T-cell (primary cell): ENCODE data around the gene ARL6. TPM values are rescaled to one million over a fixed set of nuclear protein-coding genes. Genes with fewer than 3 reads are reported as not detected.

Source experiments
- ATAC-seq, 4 experiments: fragments of 200-7000 bp in 3 of 4; fragments of 150-1000 bp in 1 of 4; cut with Tn5 transposase; replicated peaks in 1 of 4; 1 replicate in 3 of 4; 2 replicates in 1 of 4; pipeline ENCODE4 v1.10.0; 2021; ENCODE audit warnings: moderate library complexity in 3 of 4, mild to moderate bottlenecking in 2 of 4, moderate number of reproducible peaks in 1 of 4
- CTCF ChIA-PET, 2 donors: fragments of 300-600 bp; sonication (Branson Sonifier 250); formaldehyde crosslinking; loops; one replicate each; lab custom pipeline; 2022; ENCODE audit warnings: antibody characterized with exemption in 2 of 2; lab: Charles Lee
- POLR2A ChIA-PET, 2 donors: fragments of 300-600 bp; sonication (Branson Sonifier 250); formaldehyde crosslinking; loops; one replicate each; lab custom pipeline; 2022; ENCODE audit warnings: antibody characterized with exemption in 2 of 2; lab: Charles Lee
- DNase-seq, 35 experiments: peaks; one replicate each; pipeline versions ENCODE4 v3.0.0 to v3.0.0-alpha.2; 2013 to 2023
- H3K27ac ChIP-seq: one replicate; pipeline ENCODE4 v1.5.1; 2013; ENCODE audit warnings: low read length
- H3K27me3 ChIP-seq, 2 experiments: replicated peaks in 1 of 2; 1 replicate in 1 of 2; 2 replicates in 1 of 2; pipeline versions ENCODE4 v1.6.1 to v1.7.0; 2013; ENCODE audit warnings: low read length in 1 of 2, mixed read lengths in 1 of 2; ENCODE audit not compliant: control insufficient read depth in 2 of 2, insufficient read depth in 2 of 2; ENCODE audit errors: extremely low read depth in 1 of 2
- H3K36me3 ChIP-seq, 2 donors: 1 replicate in 1 of 2; 2 replicates in 1 of 2; pipeline versions ENCODE4 v1.6.1 to v1.7.0; 2013; ENCODE audit warnings: low read length in 1 of 2; ENCODE audit not compliant: control insufficient read depth in 2 of 2, insufficient read depth in 1 of 2; ENCODE audit errors: extremely low read depth in 1 of 2
- H3K4me1 ChIP-seq, 2 experiments: 1 replicate in 1 of 2; 2 replicates in 1 of 2; pipeline versions ENCODE4 v1.6.1 to v1.7.0; 2013; ENCODE audit warnings: low read length in 2 of 2, mixed read lengths in 1 of 2; ENCODE audit not compliant: insufficient read depth in 2 of 2, control insufficient read depth in 1 of 2; ENCODE audit errors: extremely low read depth in 1 of 2
- H3K4me3 ChIP-seq, 2 donors: 1 replicate in 1 of 2; 2 replicates in 1 of 2; pipeline versions ENCODE4 v1.5.1 to v1.7.0; 2013; ENCODE audit warnings: mild to moderate bottlenecking in 2 of 2, low read length in 1 of 2, moderate library complexity in 1 of 2; ENCODE audit not compliant: control insufficient read depth in 1 of 2; ENCODE audit errors: extremely low read depth in 1 of 2
- H3K9me3 ChIP-seq: 2 replicates; pipeline ENCODE4 v1.7.0; 2013
- H3K27ac Mint-ChIP-seq, 2 donors: one replicate each; pipeline ENCODE4 v1.8.0; 2020 to 2021; ENCODE audit warnings: mild to moderate bottlenecking in 2 of 2, mixed read lengths in 2 of 2
- H3K27me3 Mint-ChIP-seq, 2 donors: one replicate each; pipeline ENCODE4 v1.8.0; 2021 to 2022; ENCODE audit warnings: mixed read lengths in 2 of 2
- H3K36me3 Mint-ChIP-seq: one replicate; pipeline ENCODE4 v1.8.0; 2021; ENCODE audit warnings: mixed read lengths
- H3K4me1 Mint-ChIP-seq, 3 donors: one replicate each; pipeline ENCODE4 v1.8.0; 2020 to 2022; ENCODE audit warnings: mixed read lengths in 3 of 3, mild to moderate bottlenecking in 1 of 3
- H3K4me3 Mint-ChIP-seq, 3 donors: one replicate each; pipeline ENCODE4 v1.8.0; 2020 to 2022; ENCODE audit warnings: mild to moderate bottlenecking in 3 of 3, mixed read lengths in 3 of 3, moderate library complexity in 3 of 3
- H3K9me3 Mint-ChIP-seq, 3 donors: one replicate each; pipeline ENCODE4 v1.8.0; 2020 to 2022; ENCODE audit warnings: mixed read lengths in 3 of 3
- WGBS: methylation state at CpG from one replicate; pipeline ENCODE4 v1.1.5; 2013; ENCODE audit warnings: missing lambda C conversion rate; ENCODE audit not compliant: insufficient coverage; 5-methylcytosine and 5-hydroxymethylcytosine counted together
- total RNA-seq, 35 experiments: library from RNA in 6 of 35; stranded (reverse) in 6 of 35; fragments of 120-200 nt in 1 of 35; gene quantifications; one replicate each; pipeline versions ENCODE4 v1.2.1 to v1.2.4 and lab custom pipeline; 2013 to 2026

Gene ARL6
- total RNA-seq, 5 donors from 2014 or later (not counting 1 experiment from before 2014, with no cell fraction given) = 3.5 to 4.5 (median 3.9) TPM

DNA sequence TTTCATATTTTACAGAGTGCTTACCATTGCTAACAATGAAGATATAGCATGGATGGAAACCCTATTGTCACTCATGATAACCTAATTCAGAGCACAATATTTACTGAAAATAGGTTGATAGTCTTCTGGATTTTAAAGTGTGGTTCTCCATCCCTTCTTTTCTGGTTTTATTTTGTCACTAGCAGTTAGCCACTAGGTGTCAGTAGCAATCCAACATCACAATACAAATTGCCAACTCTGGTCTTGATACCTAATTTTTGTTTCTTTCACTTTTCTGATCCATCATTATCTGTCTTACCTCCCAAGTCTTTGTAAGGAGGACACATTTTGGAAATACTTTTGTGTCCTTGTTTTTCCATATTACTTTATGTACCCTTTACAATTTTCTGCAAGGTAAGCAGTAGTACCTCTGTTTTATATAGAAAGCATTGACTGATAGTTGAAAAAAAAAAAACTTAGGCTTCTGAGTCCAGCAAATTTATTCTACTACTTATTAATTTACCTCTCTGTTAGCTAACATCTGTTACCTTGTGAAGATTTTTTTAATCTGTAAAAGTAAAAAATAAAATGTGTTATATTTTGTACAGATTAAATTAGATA is 29.0 kb downstream of the ARL6 start:
- no peaks in the 10 kb centered on the region for H3K27me3 Mint-ChIP-seq
- no peaks in the 10 kb centered on the region for H3K36me3 ChIP-seq
- H3K9me3 ChIP-seq = no peaks in the 10 kb centered on the region
- H3K27ac Mint-ChIP-seq = no peak overlapping the region
- no peak overlapping the region for H3K4me3 Mint-ChIP-seq
- no peaks in the 10 kb centered on the region for H3K27me3 ChIP-seq
- H3K4me1 Mint-ChIP-seq = no peaks in the 10 kb centered on the region
- CTCF ChIA-PET = interaction anchor here (0.7 to 4.5 kb wide), 7 partner anchors 15 to 233 kb away, joined by 3 to 48 read pairs (median 4); no protein-coding TSS in a partner anchor
- H3K4me3 ChIP-seq = no peak overlapping the region
- no peaks in the 10 kb centered on the region for H3K36me3 Mint-ChIP-seq
- H3K4me1 ChIP-seq = no peaks in the 10 kb centered on the region
- H3K27ac ChIP-seq = no peak overlapping the region
- DNase-seq (peak in 9 of 35 experiments; percentile 4 to 81 (median 11)), ATAC-seq (peak; percentile 53 to 57 (median 56))
- POLR2A ChIA-PET = no interaction called here
- no peaks in the 10 kb centered on the region for H3K9me3 Mint-ChIP-seq

- peaks cover under 1% of the 10 kb centered on the region for H3K36me3 Mint-ChIP-seq
- no peaks in the 10 kb centered on the region for H3K9me3 ChIP-seq
- POLR2A ChIA-PET = interaction anchor here in 1 of 2 donors (0.6 kb wide), 1 partner anchor 219 kb away, joined by 5 read pairs; no protein-coding TSS in a partner anchor
These were observed 31.4 kb downstream of the ARL6 start for GRCh38 chr3:97795951-97796350.

GRCh38 chr3:97804471-97804870 is 39.9 kb downstream of the ARL6 start:
- no peaks in the 10 kb centered on the region for H3K9me3 Mint-ChIP-seq
- no peak overlapping the region for H3K27ac Mint-ChIP-seq
- Histone ChIP-seq H3K36me3 (no peaks in the 10 kb centered on the region), H3K27ac (no peak overlapping the region), H3K27me3 (peaks cover 0 to 2% of the 10 kb centered on the region in 2 experiments), H3K4me3 (no peak overlapping the region), H3K4me1 (no peaks in the 10 kb centered on the region), H3K9me3 (no peaks in the 10 kb centered on the region)
- POLR2A ChIA-PET = interaction anchor here in 1 of 2 donors (0.6 kb wide), 1 partner anchor 64 kb away, joined by 4 read pairs; no protein-coding TSS in a partner anchor
- WGBS = no CpG with 5 or more reads among the region's 3 CpGs
- peaks cover 4% of the 10 kb centered on the region for H3K36me3 Mint-ChIP-seq
- DNase-seq (no peak), ATAC-seq (no peak)
- no peaks in the 10 kb centered on the region for H3K27me3 Mint-ChIP-seq
- CTCF ChIA-PET = no interaction called here
- no peak overlapping the region for H3K4me3 Mint-ChIP-seq
- no peaks in the 10 kb centered on the region for H3K4me1 Mint-ChIP-seq

More at GRCh38 chr3:97795951-97796350, 31.4 kb downstream of the ARL6 start:
- no peaks in the 10 kb centered on the region for H3K36me3 ChIP-seq
- CTCF ChIA-PET = interaction anchor here (0.7 to 4.5 kb wide), 4 partner anchors 44 to 226 kb away, joined by 3 to 48 read pairs (median 23); no protein-coding TSS in a partner anchor
- Mint-ChIP-seq H3K27ac (no peak overlapping the region), H3K9me3 (no peaks in the 10 kb centered on the region), H3K27me3 (no peaks in the 10 kb centered on the region), H3K4me1 (no peaks in the 10 kb centered on the region), H3K4me3 (no peak overlapping the region)
- no peak for DNase-seq
- no peaks in the 10 kb centered on the region for H3K27me3 ChIP-seq
- no peak overlapping the region for H3K4me3 ChIP-seq
- 83% methylated on average over 1 of the region's 4 CpGs for WGBS
- H3K27ac ChIP-seq = no peak overlapping the region
- ATAC-seq = no peak
- no peaks in the 10 kb centered on the region for H3K4me1 ChIP-seq

GRCh38 chr3:97810779-97811390 is 46.3 kb downstream of the ARL6 start:
- POLR2A ChIA-PET = no interaction called here
- no peaks in the 10 kb centered on the region for H3K27me3 Mint-ChIP-seq
- ATAC-seq = no peak
- WGBS = no CpG with 5 or more reads among the region's 2 CpGs
- Histone ChIP-seq H3K4me3 (no peak overlapping the region), H3K4me1 (no peaks in the 10 kb centered on the region), H3K9me3 (no peaks in the 10 kb centered on the region), H3K36me3 (no peaks in the 10 kb centered on the region), H3K27me3 (no peaks in the 10 kb centered on the region), H3K27ac (no peak overlapping the region)
- H3K36me3 Mint-ChIP-seq = no peaks in the 10 kb centered on the region
- CTCF ChIA-PET = no interaction called here
- H3K4me1 Mint-ChIP-seq = peaks cover 5 to 7% (median 7%) of the 10 kb centered on the region in 3 donors
- no peak for DNase-seq
- no peaks in the 10 kb centered on the region for H3K9me3 Mint-ChIP-seq
- H3K27ac Mint-ChIP-seq = no peak overlapping the region
- no peak overlapping the region for H3K4me3 Mint-ChIP-seq

GRCh38 chr3:97815149-97815917 is 50.8 kb downstream of the ARL6 start:
- DNase-seq = peak in 8 of 35 experiments; percentile 2 to 43 (median 14)

DNA sequence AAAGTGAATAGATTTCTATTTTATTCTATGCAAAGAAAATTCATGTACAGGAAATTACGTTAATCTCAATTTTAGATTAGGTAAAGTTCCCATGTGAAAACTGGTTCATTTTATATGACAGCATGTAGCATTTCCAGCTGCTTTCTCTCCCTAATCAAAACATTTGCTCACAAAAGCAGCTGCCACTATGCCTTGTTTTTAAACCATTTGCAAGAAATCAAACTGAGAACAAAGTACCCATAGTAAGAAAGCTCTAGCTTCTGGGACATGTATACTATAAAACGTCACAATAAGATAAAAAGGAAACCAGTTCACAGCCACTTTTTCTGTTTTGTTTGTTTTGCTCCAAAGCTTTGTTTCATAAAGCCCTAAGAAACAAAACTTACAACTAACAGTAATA is 52.3 kb downstream of the ARL6 start:
- ATAC-seq (no peak), DNase-seq (no peak)
- Histone ChIP-seq H3K4me1 (peaks cover 2 to 10% of the 10 kb centered on the region in 2 experiments), H3K27me3 (no peaks in the 10 kb centered on the region), H3K36me3 (no peaks in the 10 kb centered on the region), H3K4me3 (no peak overlapping the region), H3K27ac (no peak overlapping the region), H3K9me3 (no peaks in the 10 kb centered on the region)
- H3K9me3 Mint-ChIP-seq = no peaks in the 10 kb centered on the region
- no CpG with 5 or more reads among the region's 2 CpGs for WGBS
- POLR2A ChIA-PET = interaction anchor here in 1 of 2 donors (0.5 kb wide), 1 partner anchor 221 kb away, joined by 3 read pairs; no protein-coding TSS in a partner anchor
- H3K36me3 Mint-ChIP-seq = no peaks in the 10 kb centered on the region
- H3K27me3 Mint-ChIP-seq = peaks cover 0 to 3% of the 10 kb centered on the region in 2 donors
- CTCF ChIA-PET = no interaction called here
- peaks cover 13 to 20% (median 18%) of the 10 kb centered on the region in 3 donors for H3K4me1 Mint-ChIP-seq
- no peak overlapping the region for H3K4me3 Mint-ChIP-seq
- H3K27ac Mint-ChIP-seq = no peak overlapping the region

More at GRCh38 chr3:97815149-97815917, 50.8 kb downstream of the ARL6 start:
- POLR2A ChIA-PET = interaction anchor here (0.6 to 0.7 kb wide), 3 partner anchors 18 to 207 kb away, joined by 3 to 7 read pairs (median 3); no protein-coding TSS in a partner anchor
- H3K36me3 Mint-ChIP-seq = no peaks in the 10 kb centered on the region
- no peak overlapping the region for H3K4me3 ChIP-seq
- no peak overlapping the region for H3K4me3 Mint-ChIP-seq
- no peaks in the 10 kb centered on the region for H3K36me3 ChIP-seq
- H3K27ac Mint-ChIP-seq = no peak overlapping the region
- peaks cover 5 to 10% (median 9%) of the 10 kb centered on the region in 3 donors for H3K4me1 Mint-ChIP-seq
- no peaks in the 10 kb centered on the region for H3K4me1 ChIP-seq
- H3K27me3 ChIP-seq = no peaks in the 10 kb centered on the region
- no peaks in the 10 kb centered on the region for H3K27me3 Mint-ChIP-seq
- CTCF ChIA-PET = interaction anchor here in 1 of 2 donors (0.5 kb wide), 1 partner anchor 206 kb away, joined by 5 read pairs; no protein-coding TSS in a partner anchor
- no peak overlapping the region for H3K27ac ChIP-seq
- WGBS = 0% methylated on average over 1 of the region's 1 CpG
- no peaks in the 10 kb centered on the region for H3K9me3 Mint-ChIP-seq
- peak in 3 of 4 experiments; percentile 91 to 100 (median 99) for ATAC-seq
- H3K9me3 ChIP-seq = no peaks in the 10 kb centered on the region
